ENCODE measurements around the gene CHST9. TPM values are rescaled to one million over a fixed set of nuclear protein-coding genes. Genes with fewer than 3 reads are reported as not detected.

CHST9 gene
- total RNA-seq, 6 experiments from 2014 or later = not detected

DNA sequence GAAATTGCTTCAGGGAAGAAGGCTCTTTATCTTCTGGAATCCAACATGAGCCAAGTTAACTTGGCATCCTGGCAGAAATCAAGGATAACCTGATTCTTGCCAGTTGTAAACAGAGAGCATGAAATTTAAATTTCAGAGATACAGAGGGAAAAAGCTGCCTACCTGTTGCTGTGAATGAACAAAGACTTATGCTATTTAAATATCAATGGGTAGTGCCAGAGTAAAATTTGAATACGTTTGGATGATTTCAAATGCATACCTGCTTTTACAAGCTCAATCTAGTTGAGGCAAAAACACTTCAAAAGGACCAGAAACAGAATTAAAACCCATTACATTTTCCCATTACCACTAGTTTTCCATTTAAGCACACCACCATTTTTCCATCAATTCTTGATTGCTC is 60.9 kb downstream of the CHST9 start:
- TF ChIP-seq, protein P1, sequence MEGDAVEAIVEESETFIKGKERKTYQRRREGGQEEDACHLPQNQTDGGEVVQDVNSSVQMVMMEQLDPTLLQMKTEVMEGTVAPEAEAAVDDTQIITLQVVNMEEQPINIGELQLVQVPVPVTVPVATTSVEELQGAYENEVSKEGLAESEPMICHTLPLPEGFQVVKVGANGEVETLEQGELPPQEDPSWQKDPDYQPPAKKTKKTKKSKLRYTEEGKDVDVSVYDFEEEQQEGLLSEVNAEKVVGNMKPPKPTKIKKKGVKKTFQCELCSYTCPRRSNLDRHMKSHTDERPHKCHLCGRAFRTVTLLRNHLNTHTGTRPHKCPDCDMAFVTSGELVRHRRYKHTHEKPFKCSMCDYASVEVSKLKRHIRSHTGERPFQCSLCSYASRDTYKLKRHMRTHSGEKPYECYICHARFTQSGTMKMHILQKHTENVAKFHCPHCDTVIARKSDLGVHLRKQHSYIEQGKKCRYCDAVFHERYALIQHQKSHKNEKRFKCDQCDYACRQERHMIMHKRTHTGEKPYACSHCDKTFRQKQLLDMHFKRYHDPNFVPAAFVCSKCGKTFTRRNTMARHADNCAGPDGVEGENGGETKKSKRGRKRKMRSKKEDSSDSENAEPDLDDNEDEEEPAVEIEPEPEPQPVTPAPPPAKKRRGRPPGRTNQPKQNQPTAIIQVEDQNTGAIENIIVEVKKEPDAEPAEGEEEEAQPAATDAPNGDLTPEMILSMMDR (IDR thresholded peaks at IDR 0.05) = no peak
- no peak overlapping the region for H3K27ac Mint-ChIP-seq
- no peaks in the 10 kb centered on the region for H3K4me1 Mint-ChIP-seq (ENCODE audit: low read depth)
- H3K4me3 Mint-ChIP-seq = no peak overlapping the region
- no peak for DNase-seq
- peaks cover 46% of the 10 kb centered on the region for H3K9me3 Mint-ChIP-seq
- H3K36me3 Mint-ChIP-seq (ENCODE audit: low read depth) = peaks cover 4% of the 10 kb centered on the region; the same call in 1 of the 2 replicates
- no peaks in the 10 kb centered on the region for H3K27me3 Mint-ChIP-seq (ENCODE audit: insufficient read depth)

- TF ChIP-seq, protein P1 (IDR thresholded peaks at IDR 0.05) = no peak
- no peak overlapping the region for H3K27ac Mint-ChIP-seq
- H3K4me3 Mint-ChIP-seq = no peak overlapping the region
- H3K9me3 Mint-ChIP-seq = peaks cover 56% of the 10 kb centered on the region
- DNase-seq = no peak
- no peaks in the 10 kb centered on the region for H3K27me3 Mint-ChIP-seq (ENCODE audit: insufficient read depth)
- H3K4me1 Mint-ChIP-seq (ENCODE audit: low read depth) = no peaks in the 10 kb centered on the region
- peaks cover 4% of the 10 kb centered on the region; the same call in 1 of the 2 replicates for H3K36me3 Mint-ChIP-seq (ENCODE audit: low read depth)
These were observed 64.0 kb downstream of the CHST9 start for GRCh38 chr18:27121108-27121507.

DNA sequence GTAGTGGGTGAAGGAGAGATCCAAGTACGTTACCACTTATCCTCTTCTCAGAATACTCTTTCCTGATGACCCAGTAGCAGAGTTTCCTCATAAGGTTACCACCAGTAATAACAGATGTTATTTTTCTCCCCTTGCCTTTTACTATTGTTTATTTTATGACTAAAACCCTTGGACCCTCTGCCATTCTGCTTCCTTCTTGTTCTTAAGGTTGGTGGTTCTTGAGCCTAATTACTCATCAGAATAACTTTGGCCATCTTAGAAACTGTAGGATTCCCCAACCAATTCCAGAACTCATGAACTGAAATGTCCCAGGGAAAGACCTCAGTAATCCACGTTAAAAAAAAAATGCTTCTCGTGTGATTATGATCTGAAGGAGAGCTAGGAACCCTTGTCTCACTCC is 64.9 kb downstream of the CHST9 start:
- DNase-seq = no peak
- Mint-ChIP-seq H3K27ac (no peak overlapping the region), H3K9me3 (peaks cover 63% of the 10 kb centered on the region), H3K4me3 (no peak overlapping the region), H3K36me3 (ENCODE audit: low read depth) (peaks cover 4% of the 10 kb centered on the region; the same call in 1 of the 2 replicates), H3K4me1 (ENCODE audit: low read depth) (no peaks in the 10 kb centered on the region), H3K27me3 (ENCODE audit: insufficient read depth) (no peaks in the 10 kb centered on the region)
- TF ChIP-seq, protein P1 (IDR thresholded peaks at IDR 0.05) = no peak

- DNase-seq = no peak
- H3K4me3 Mint-ChIP-seq = no peak overlapping the region
- no peaks in the 10 kb centered on the region for H3K4me1 Mint-ChIP-seq (ENCODE audit: low read depth)
- H3K36me3 Mint-ChIP-seq (ENCODE audit: low read depth) = peaks cover 4% of the 10 kb centered on the region; the same call in 1 of the 2 replicates
- TF ChIP-seq, protein P1 (IDR thresholded peaks at IDR 0.05) = no peak
- H3K27me3 Mint-ChIP-seq (ENCODE audit: insufficient read depth) = no peaks in the 10 kb centered on the region
- no peak overlapping the region for H3K27ac Mint-ChIP-seq
- H3K9me3 Mint-ChIP-seq = peaks cover 59% of the 10 kb centered on the region
These were observed 66.1 kb downstream of the CHST9 start for GRCh38 chr18:27118973-27119372.

DNA sequence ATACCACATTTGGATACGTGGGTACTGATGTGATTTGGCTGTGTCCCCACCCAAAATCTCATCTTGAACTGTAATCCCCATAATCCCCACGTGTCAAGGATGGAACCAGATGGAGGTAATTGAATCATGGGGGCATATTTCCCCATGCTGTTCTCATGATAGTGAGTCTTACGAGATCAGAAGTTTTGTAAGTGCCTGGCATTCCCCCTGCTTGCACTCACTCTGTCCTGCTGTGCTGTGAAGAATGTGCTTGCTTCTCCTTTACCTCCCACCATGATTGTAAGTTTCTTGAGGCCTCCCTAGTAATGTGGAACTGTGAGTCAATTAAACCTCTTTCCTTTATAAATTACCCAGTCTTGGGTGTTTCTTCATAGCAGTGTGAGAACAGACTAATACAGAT is 70.3 kb downstream of the CHST9 start:
- Mint-ChIP-seq H3K27me3 (ENCODE audit: insufficient read depth) (no peaks in the 10 kb centered on the region; the same call in 1 of the 2 replicates), H3K4me3 (no peak overlapping the region), H3K36me3 (ENCODE audit: low read depth) (peaks cover 4% of the 10 kb centered on the region; the same call in 1 of the 2 replicates)

More for the DNA sequence above, 70.3 kb downstream of the CHST9 start:
- no peak for DNase-seq
- TF ChIP-seq, protein P1 (IDR thresholded peaks at IDR 0.05) = no peak
- Mint-ChIP-seq H3K27ac (no peak overlapping the region), H3K9me3 (peaks cover 43% of the 10 kb centered on the region), H3K4me1 (ENCODE audit: low read depth) (no peaks in the 10 kb centered on the region)

Data from HFFc6 (cell line).